Activated CD8-positive, alpha-beta memory T cell treated with anti-CD3 and anti-CD28 coated beads for 36 hours (primary cell): ENCODE data around the gene CHRND. TPM values are rescaled to one million over a fixed set of nuclear protein-coding genes. Genes with fewer than 3 reads are reported as not detected.

Experiments used
- CTCF ChIA-PET: fragments of 350-600 bp; sonication (Branson Sonifier 250); formaldehyde crosslinking; loops from one replicate; lab custom pipeline; 2021; ENCODE audit warnings: antibody characterized with exemption; lab: Charles Lee
- POLR2A ChIA-PET: fragments of 350-600 bp; sonication (Branson Sonifier 250); formaldehyde crosslinking; loops from one replicate; lab custom pipeline; 2021; ENCODE audit warnings: antibody characterized with exemption; lab: Charles Lee
- total RNA-seq, 2 experiments: library from RNA; stranded (reverse); gene quantifications; one replicate each; pipeline ENCODE4 v1.2.3, GENCODE V29; 2021

Gene CHRND
- total RNA-seq, 2 experiments from 2014 or later, result not detected

DNA sequence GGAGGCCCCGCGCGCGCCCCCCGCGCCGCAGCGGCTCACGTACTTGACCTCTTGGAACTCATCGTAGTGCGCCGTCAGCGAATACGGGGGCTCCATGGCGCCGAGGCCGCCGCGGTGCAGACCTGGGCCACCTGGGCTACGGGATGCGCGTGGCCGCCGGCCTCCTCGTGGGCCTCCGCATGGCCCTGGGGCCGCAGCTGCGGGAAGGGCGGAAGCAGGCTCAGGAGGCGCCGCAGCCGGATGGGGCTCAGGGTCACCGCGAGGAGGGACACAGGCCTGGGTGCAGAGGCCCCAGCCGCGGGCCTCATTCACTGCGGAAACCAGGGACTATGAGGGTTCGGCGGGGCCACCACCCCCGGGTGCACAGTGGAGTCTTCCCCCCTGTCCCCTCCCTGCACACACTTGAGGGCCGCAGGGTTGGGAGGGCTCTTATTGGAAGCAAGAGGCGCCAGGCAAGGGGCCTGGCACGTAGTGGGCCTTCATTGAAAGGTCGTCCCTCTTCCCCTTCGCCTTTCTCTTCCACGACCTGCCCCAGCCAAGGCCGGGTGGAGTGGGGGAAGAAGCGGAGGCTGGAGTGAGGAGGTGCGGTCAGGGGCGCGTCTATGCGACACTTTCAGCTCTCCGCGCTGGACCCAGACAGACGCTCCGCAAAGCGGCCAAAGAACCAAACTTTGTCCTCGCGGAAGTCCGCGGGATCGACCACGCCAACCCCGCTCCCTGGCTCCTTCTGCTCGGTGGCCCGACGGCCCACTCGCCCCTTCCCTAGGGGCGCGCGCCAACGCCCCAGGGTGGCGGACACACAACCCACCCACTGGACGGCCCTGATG is 39.2 kb upstream of the CHRND start:
- ChIA-PET CTCF (no interaction called here), POLR2A (no interaction called here)

DNA sequence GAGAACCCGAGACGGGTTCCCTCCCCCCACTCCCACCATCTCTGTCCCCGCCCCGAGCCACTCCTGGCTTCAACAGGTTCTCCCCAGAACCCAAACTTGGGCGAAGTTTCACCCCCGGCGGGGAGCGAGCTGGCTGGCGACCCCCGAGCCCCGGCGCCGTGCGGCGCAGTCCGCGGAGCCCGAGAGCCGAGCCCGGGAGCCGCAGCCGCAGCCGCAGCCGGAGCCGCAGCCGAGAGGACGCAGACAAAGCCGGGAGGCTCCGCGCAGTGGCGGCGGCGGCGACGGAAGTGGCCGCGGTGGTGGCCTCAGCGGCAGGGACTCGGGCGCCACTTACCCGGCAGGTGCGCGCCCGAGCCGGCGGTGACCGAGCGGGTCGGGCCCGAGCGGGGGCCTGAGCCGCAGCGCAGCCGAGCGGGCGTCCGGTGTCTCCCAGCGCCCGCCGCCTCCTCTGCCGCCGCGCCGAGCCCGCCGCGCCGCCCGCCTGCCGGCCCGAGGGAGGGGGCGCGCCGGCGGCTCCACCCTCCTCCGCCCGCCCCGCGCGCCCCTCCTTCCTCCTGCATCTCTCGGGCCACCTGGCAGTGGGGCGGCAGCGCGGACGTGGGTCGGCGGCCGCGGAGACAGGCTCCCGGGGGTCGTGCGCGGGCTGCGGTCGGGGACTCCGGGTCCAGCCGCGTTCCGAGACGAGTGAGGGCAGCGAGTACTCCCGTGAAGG is 38.4 kb upstream of the CHRND start, which contains the start of gene ECEL1:
Gene ECEL1, minus strand, starts transcription at position 450 of the 712 bp plus-strand sequence. CDS start 1,181 bp downstream, outside the sequence.
- POLR2A ChIA-PET, result no interaction called here
- CTCF ChIA-PET, result no interaction called here

DNA sequence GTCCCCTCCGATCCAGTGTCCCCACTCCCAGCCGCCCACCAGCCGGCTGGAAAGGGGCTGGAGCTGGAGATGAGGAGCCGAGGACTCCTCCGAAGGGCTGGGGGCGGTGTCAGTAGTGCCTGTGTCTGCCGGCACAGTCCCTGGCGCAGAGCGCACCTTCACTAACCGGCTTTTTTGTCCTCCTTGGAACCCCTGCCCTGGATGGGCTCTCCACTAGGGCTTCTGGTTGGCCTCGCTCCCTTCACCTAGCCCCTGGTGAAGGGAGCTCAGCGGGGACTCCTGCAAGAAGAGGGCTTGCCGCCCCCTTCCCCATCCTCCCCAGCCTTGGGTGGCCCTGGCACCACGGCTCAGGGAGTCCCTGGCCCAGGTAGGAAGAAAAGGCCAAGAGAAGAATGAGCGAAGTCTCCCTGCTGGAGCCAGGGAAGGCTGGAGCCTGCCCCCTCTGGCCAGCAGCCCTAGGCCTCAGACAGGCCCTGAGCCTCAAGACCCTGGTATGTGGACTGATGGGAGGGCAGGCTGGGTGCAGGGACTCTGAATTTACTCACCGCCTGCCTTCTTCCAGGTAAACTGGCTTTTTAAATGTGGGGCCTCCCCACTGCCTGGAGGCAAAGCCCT is 37.8 kb upstream of the CHRND start:
- POLR2A ChIA-PET, result no interaction called here
- CTCF ChIA-PET, result no interaction called here

DNA sequence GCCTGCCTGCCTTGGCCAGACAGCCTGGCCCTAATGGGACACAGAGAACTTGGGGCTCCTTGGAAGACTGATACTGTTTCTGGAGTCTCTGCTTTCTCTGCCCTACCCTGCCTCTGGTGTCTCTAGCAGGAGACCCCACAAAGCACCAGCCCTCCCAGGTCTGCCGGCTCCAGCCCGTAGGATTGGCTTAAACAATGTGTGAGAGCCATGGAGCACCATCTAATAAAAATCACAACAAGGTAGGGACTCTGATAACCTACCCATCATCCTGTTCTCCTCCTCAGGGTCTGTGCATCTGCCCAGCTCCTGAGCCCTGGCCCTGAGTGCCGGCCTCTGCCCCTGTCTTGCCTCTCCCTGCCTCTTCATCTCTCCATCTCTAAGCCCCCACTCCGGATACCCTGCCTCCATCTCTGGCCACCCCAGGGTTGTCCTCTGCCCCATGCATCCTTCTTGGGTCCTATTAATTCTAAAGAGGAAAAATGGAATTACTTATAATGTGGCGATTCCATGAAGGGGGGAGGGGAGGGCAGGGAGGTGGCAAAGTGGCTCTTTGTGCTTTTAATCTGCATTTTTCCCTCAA is 37.1 kb upstream of the CHRND start:
- ChIA-PET CTCF (no interaction called here), POLR2A (no interaction called here)

DNA sequence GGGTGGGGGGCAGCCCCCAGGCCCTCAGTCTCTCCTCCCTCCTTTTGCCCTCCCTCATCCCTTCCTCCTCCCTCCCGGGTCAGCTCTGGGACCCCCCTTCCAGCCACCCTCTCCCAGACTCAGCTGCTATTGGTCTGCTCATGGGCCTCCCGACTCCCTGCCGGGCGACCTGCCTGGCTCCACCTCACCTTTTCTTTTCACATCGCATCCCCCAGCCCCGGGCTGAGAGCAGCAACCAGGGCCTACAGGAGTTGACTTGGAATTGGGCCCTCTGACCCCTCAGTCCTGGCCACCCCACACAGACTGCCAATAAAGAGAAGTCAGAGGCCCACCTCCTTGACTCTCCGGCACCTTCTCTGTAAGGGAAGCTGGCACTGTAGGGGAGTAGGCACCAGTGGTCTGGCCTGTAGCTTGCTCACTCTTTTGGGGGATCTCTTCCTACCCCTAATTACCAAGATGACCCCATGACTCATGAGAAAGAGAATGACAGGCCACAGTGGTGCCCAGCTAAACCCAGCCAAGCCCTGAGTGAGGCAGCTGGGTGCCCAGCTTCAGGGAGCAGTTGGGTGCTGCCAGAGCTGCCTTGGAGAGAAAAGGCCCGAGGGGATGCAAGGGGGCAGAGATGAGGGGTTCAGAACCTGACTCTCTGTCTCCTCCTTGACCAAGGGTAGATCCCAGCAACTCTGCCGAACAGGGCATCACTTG is 36.3 kb upstream of the CHRND start:
- CTCF ChIA-PET, result no interaction called here
- POLR2A ChIA-PET, result no interaction called here

DNA sequence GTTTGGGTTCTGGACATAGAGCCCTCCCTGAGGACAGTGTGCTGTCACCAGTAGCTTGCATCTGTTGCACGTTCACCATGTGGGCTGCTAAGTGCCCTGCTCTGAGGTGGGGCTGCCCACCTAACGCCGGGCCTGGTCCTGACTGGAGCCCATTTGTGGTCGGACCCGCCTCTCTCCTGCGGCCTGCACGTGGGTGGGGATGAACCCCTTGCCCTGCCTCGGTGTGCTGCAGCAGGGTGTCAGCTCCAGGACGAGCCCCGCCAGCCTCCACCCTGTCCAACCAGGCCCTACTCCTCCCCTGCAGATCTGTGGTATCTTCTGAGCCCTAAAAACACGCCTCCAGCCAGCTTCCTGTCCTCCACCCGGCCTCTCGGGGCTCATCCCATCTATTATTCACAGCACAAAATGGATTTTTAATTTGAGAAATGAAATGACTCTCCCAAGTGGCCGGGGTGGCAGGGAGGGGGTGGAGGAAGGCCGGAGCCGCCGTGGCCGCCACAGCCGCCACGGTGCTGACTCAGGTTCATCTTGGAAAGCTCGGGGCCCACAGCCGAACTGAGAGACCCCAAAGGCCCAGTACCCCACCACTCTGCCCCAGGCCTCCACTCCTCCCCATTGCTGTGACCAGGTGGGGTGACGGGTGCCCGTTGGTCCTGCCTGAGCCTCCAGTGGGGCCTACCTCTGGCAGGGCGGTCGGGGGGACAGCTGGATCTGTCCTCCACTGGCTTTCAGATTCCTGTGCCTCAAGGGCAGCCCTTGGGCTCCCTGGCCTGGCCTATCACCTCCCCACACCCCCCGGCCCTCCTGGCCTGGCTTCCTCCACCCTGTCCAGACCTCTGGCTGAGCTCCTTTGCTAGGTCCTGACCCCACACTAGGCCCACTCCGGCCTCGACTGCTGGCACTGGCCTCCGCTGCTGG is 35.5 kb upstream of the CHRND start:
- ChIA-PET CTCF (no interaction called here), POLR2A (no interaction called here)

DNA sequence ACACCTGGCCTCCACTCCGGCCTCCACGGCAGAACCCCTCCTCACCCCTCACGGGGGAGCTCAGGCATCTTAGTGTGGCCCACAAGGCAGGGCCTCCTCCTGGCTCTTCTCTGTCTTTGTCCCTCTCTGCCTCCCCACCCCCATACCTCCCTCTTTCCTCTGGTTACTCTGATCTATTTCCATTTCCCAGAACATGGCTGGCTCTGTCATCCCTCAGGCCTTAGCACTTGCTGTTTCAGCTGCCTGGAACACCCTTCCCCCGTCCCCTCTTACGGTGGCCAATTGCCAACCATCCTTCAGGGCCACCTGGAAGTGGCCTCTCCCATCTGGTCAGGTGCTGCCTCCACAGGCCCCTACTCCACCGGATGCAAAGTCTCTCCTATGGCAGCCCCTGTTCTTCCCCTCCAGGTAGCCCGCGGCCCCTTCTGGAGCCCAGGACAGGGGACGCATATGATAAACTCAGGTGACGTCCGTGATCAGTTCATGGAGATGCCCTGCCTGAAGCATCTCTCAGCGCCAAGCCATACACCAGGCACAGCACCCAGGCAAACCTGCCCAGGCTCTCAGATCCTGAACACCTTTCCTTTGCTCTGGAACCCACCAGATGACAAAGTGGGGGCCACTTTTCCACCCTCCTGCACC is 34.7 kb upstream of the CHRND start:
- CTCF ChIA-PET, result no interaction called here

DNA sequence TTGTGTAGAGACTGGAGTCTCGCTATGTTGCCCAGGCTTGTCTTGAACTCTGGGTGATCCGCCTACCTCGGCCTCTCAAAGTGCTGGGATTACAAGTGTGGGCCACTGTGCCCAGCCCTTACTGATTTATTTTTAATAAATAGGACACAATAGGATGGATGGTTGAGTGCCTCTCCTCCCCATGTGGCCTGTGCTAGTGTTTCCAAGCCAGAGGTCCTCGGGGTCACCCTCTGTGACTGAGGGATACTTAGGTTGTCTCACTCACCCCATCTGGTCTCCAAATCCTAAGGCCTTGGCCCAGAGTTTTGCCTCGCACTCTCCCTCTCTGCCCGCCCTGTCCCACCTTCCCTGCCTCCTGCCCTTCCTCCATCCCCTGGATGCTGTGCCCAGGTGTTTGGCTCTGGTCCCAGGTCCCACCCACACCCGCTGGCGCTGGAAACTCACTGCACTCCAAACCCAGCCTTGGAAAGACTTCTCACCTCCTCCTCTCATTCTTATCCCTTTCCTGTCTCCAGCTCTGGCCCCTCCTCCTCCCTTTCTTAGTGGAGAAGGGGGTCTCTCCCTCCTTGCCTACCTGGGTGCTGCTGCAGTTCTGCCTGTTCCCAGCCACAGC is 33.6 kb upstream of the CHRND start:
- CTCF ChIA-PET, result no interaction called here
- POLR2A ChIA-PET, result no interaction called here

More for the DNA sequence above, 34.7 kb upstream of the CHRND start:
- POLR2A ChIA-PET, result no interaction called here

DNA sequence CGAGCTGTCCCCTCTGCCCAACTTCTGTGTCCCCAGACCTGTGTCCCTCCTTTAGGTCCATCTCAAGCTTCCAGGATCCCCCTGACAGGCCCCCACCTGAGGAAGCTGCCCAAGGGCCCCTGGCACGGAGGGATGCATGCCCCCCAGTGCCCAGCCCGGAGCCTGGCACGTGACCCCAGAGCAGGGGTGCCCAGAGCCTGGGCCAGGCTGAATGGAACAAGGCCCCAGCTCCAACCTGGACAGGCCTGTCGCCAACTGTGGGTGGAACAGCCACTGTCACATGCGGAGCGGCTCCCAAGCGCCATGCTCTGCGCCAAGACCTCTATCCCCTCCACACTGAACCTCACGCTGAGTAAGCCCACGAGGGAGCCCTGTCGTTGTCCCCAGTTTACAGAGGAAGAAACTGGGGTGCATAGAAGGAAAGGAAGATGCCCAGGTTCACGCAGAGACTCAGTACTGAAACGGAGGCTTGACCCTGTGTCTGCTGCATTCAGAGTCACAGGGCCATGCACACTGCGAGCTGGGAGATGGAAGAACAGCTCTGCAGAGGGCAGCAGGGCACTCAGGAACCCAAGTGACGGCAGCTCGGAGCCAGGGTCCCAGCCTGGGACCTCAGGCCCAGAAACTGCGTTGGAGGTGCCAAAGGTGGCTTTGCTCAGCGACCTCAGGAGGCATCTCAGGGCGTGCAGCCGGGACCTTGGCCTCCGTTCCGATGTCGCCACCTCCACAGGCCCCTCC is 32.8 kb upstream of the CHRND start:
- CTCF ChIA-PET, result no interaction called here
- POLR2A ChIA-PET, result no interaction called here

DNA sequence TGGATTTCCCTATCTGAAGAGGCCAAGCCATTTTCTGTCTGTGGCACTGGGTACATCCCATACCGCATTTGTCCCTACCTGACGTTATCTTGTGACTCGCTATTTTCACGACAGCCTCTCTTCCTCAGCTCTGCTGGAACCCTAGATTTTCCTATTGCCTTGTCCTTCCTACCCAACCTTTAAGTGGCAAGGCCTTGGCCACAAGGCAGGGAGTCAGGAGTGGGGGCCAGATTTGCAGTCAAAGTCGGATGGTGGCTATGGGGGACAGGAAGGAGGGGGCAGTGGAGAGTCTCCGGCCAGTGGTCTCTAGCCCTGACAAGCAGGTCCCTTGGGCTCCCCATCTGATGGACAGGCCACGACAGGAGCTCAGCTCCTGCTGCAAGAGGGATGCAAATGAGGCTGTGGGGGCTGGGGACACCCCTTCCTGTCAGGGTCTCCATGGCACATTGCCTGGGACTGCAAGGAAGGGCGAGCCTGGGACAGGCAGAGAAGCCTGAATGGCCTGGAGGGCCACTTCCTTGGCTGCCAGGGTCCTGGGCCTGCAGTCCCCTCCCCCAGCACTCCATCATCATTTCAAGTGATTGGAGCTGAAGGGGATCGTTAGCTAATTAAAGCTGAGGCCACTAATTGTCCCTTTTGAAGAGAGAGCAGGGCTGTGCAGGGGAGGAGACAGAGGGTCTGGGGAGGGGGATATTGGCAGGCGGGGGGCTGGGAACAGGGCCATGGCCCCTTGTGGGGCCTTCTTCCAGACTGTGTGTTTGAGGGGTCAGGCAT is 32.1 kb upstream of the CHRND start:
- ChIA-PET POLR2A (no interaction called here), CTCF (no interaction called here)

DNA sequence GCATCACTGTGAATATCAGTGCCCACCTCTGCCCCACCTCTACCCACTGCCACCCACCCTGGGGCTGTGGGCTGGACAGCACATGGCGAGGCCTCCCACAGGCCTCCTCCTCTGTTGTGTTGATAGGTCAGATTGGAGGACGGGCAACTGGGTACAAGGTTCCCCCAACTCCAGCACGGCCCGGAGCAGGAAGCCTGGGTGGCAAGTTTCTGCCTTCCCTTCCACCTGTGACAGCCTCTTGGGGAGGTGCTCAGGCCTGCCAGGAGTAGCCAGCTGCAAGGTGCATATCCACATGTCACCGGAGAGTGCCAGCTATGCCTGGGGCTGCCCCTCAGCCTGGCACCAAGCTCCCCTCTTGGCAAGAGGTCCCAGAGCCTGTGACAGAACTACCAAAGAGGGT is 31.4 kb upstream of the CHRND start:
- ChIA-PET POLR2A (no interaction called here), CTCF (no interaction called here)

DNA sequence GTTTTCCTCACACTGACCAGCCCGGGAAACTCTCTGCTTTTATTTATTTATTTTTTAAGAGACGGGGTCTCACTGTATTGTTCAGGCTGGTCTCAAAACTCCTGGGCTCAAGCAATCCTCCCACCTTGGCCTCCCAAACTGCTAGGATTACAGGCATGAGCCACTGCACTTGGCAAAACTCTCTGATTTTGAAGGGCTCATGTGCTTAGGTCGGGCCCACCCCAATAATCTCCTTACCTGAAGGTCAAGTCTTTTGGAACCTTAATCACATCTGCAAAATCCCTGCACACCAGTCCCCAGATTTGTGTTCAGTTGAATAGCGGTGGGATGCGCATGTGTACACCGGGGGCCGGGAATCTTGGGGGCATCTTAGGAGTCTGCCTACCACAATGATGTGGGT is 30.7 kb upstream of the CHRND start:
- ChIA-PET CTCF (no interaction called here), POLR2A (no interaction called here)

DNA sequence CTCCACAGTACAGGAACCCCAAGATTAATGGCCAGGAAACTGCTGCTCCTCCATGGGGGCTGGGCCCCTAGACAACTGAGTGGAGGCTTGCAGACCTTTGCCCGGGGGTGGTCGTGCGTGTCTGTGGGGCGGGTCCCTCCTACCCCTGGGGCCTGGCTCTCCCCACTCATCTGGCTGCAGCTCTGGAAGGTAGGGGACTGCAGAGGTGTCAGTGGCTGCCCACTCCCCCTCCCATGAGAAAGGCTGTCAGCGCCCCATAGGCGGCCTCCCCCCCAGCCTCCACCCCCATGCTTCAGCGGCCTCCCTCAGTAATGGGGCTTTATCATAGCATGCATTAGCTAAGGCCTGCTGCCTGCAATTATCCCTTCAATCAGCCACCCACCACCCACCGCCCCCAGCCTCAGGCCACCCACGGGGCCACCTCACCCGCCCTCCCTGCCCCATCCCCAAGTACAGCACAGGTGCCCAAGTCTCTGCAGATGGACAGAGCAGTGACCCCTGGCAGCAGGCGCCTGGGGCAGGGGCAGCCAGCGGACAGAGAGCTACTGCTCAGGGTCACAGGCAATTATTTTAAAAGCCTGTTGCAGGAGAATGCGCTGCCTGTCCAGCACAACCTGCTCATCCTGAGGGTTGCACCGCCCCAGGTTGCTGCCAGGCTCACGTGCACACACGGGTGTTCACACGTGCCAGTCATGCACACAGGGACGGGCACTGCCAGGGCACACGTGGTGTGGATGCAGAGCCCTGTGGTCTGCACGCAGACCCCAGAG is 29.3 kb upstream of the CHRND start:
- CTCF ChIA-PET, result no interaction called here
- POLR2A ChIA-PET, result no interaction called here

DNA sequence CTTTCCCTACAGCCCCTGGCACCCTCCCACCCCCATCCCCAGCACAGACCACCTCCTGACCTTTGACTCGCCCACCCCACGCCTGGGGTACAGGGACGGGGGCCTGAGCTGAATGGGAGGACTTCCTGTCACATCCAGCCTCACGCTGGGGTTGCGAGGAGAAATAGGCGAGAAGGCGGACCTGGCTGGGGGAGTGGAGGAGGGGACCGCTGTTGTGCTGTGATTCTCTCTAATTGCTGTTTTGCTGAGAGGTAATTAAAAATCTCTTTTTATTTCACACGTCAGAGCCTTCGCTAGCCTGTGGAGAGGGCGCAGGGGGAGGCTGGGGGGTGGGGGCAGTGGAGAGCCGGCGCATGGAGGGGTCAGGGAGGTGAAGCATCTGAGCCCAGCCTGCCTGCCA is 28.6 kb upstream of the CHRND start:
- CTCF ChIA-PET, result no interaction called here
- POLR2A ChIA-PET, result no interaction called here

DNA sequence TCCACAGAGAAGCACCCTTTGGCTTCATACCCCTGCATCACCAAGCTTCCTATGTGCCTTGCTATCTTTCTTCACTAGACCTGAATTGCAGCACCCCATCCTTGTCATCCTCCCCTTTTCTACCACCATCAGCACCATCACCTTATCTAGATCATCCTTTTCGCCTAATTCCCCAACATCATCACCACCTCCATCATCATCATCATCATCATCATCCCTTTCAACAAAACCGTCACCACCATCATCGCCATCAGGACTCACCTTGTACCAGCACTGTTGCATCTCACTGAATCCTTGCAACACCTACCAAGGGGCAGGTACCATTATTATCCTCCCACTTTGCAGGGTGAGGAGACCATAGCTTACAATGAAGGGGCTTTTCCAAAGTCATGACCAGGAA is 27.5 kb upstream of the CHRND start:
- ChIA-PET POLR2A (no interaction called here), CTCF (no interaction called here)
